Spleen (tissue), 3 donors: Measurements from ENCODE around the gene TMEM164.

Source experiments
- POLR2A ChIP-seq, 3 donors: fragments of 450-650 bp; IDR thresholded peaks; one replicate each; pipeline ENCODE4 v1.5.1; 2017; ENCODE audit warnings: antibody characterized with exemption in 3 of 3, mild to moderate bottlenecking in 1 of 3
- POLR2AphosphoS5 ChIP-seq, 3 donors: sonication (generic); formaldehyde crosslinking; IDR thresholded peaks; one replicate each; pipeline ENCODE4 v1.5.1; 2017; ENCODE audit warnings: antibody characterized with exemption in 3 of 3

DNA sequence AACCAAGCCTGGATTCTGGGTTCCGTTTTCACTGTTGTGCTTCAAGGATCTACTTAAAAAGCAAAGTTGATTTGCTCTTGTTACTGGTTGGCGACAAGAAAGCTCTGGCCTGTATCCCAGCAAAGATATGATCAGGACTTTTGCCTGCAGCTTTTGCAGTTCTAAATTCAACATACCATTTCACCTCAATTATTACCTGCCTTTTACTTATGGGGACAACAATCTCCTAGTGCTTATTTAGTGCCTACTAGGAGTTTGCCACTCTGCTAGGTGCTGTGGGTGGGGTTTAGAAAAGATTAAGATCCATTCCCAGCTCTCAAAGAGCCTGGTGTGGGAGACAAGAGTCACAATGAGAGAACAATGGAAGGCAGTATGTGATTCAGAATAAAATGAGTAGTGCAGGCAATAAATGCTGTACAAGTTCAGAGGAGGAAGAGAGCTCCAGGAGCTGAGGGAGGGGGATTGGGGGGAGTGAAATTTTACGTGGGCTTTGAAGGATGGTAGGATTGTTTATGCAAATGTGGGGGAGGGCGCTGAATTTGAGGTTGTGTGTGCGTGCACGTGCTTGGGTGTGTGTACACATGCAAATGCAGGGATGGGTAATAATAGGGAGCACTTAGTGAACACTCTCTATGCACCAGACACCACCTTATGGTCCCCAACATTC is 5.0 kb upstream of the TMEM164 start:
- no peak for TF ChIP-seq POLR2A (IDR thresholded peaks at IDR 0.05)
- no peak for TF ChIP-seq POLR2AphosphoS5 (IDR thresholded peaks at IDR 0.05)
